Testis (tissue), 3 donors: Measurements from ENCODE around the gene MYO7A. TPM values are rescaled to one million over a fixed set of nuclear protein-coding genes. Genes with fewer than 3 reads are reported as not detected.

Experiments
- DNase-seq: peaks from one replicate; pipeline ENCODE4 v3.0.0-alpha.2; 2019
- H3K27ac ChIP-seq, 2 donors: fragments of 200-600 bp; sonication (generic); one replicate each; pipeline ENCODE4 v1.5.1; 2019
- H3K27me3 ChIP-seq: fragments of 200-600 bp; sonication (generic); one replicate; pipeline ENCODE4 v1.5.1; 2019
- H3K36me3 ChIP-seq: fragments of 200-600 bp; sonication (generic); one replicate; pipeline ENCODE4 v1.5.1; 2017; ENCODE audit warnings: low read depth; ENCODE audit errors: missing control alignments
- H3K4me1 ChIP-seq: fragments of 200-600 bp; sonication (generic); one replicate; pipeline ENCODE4 v1.5.1; 2019
- H3K4me3 ChIP-seq, 2 donors: fragments of 200-600 bp; sonication (generic); one replicate each; pipeline ENCODE4 v1.5.1; 2017 to 2019
- H3K9me3 ChIP-seq: fragments of 200-600 bp; sonication (generic); one replicate; pipeline ENCODE4 v1.5.1; 2017
- CTCF ChIP-seq, 3 experiments: fragments of 450-650 bp in 2 of 3; fragments of 200-600 bp in 1 of 3; sonication (generic) in 1 of 3; IDR thresholded peaks; one replicate each; pipeline ENCODE4 v1.5.1; 2016 to 2019; ENCODE audit warnings: antibody characterized with exemption in 3 of 3, mild to moderate bottlenecking in 2 of 3, moderate library complexity in 1 of 3
- POLR2A ChIP-seq: fragments of 450-650 bp; IDR thresholded peaks from one replicate; pipeline ENCODE4 v1.6.1; 2017; ENCODE audit warnings: antibody characterized with exemption, mild to moderate bottlenecking, moderate library complexity
- WGBS, 2 donors: methylation state at CpG; one replicate each; pipeline ENCODE4 v1.1.5; 2018; 5-methylcytosine and 5-hydroxymethylcytosine counted together
- intact Hi-C: fragments of 100-400 bp; cut with DNase I; formaldehyde crosslinking; loops from one replicate; pipeline ENCODE4 v1.15.1; 2023; ENCODE audit warnings: low total_unique reads
- polyA plus RNA-seq: library from polyadenylated mRNA; stranded (reverse); fragments of 350-450 nt; fragmentation: Illumina TruSeq; extraction: RNeasy Lipid Tissue Mini Kit (QIAGEN cat#74804); gene quantifications from one replicate; pipeline ENCODE4 v1.2.3, GENCODE V29; 2014; ENCODE audit warnings: low read depth, low replicate concordance; ENCODE audit not compliant: insufficient read depth
- total RNA-seq, 2 donors: library from RNA; depleted of rRNA; stranded (reverse); fragments of >200 nt; gene quantifications; one replicate each; pipeline ENCODE4 v1.2.3, GENCODE V29; 2016

Gene MYO7A
- total and polyA plus RNA-seq, 3 donors from 2014 or later = 40.1 to 239 (median 161) TPM

GRCh38 chr11:77092382-77092781 is 35.7 kb upstream of the MYO7A start:
- WGBS, 2 donors = 49 to 72% methylated on average over 7 of the region's 7 CpGs
- no peaks in the 10 kb centered on the region for H3K27me3 ChIP-seq
- DNase-seq = no peak
- H3K9me3 ChIP-seq = no peaks in the 10 kb centered on the region
- intact Hi-C loops = no loop called here
- TF ChIP-seq CTCF (IDR thresholded peaks at IDR 0.05) (no peak), POLR2A (no peak)
- H3K4me3 ChIP-seq = no peak overlapping the region
- no peaks in the 10 kb centered on the region for H3K36me3 ChIP-seq
- peaks cover 29% of the 10 kb centered on the region for H3K4me1 ChIP-seq
- no peak overlapping the region for H3K27ac ChIP-seq

- no peak overlapping the region for H3K4me3 ChIP-seq
- no peaks in the 10 kb centered on the region for H3K27me3 ChIP-seq
- DNase-seq = no peak
- H3K9me3 ChIP-seq = no peaks in the 10 kb centered on the region
- 92 to 93% methylated on average over 29 to 33 of the region's 33 CpGs for WGBS, 2 donors
- no peaks in the 10 kb centered on the region for H3K36me3 ChIP-seq
- no peak overlapping the region for H3K27ac ChIP-seq
- H3K4me1 ChIP-seq = peaks cover 21% of the 10 kb centered on the region
- intact Hi-C loops = no loop called here
- TF ChIP-seq CTCF (IDR thresholded peaks at IDR 0.05) (no peak), POLR2A (no peak)
Measured at GRCh38 chr11:77093056-77093891, 34.8 kb upstream of the MYO7A start.

- Histone ChIP-seq H3K36me3 (no peaks in the 10 kb centered on the region), H3K27me3 (no peaks in the 10 kb centered on the region), H3K4me1 (peaks cover 15% of the 10 kb centered on the region), H3K9me3 (no peaks in the 10 kb centered on the region), H3K27ac (no peak overlapping the region), H3K4me3 (no peak overlapping the region)
- intact Hi-C loops = no loop called here
- TF ChIP-seq POLR2A = no peak
- no peak for TF ChIP-seq CTCF (IDR thresholded peaks at IDR 0.05)
- DNase-seq = no peak
- 80 to 84% methylated on average over 1 to 6 of the region's 6 CpGs for WGBS, 2 donors
Measured at GRCh38 chr11:77093987-77094840, 33.8 kb upstream of the MYO7A start.

GRCh38 chr11:77094841-77095365 is 33.1 kb upstream of the MYO7A start:
- H3K27me3 ChIP-seq = no peaks in the 10 kb centered on the region
- no peaks in the 10 kb centered on the region for H3K36me3 ChIP-seq
- H3K9me3 ChIP-seq = no peaks in the 10 kb centered on the region
- no peak overlapping the region for H3K4me3 ChIP-seq
- no peak for DNase-seq
- intact Hi-C loops = no loop called here
- H3K4me1 ChIP-seq = peaks cover 15% of the 10 kb centered on the region
- 94 to 98% methylated on average over 6 to 7 of the region's 7 CpGs for WGBS, 2 donors
- TF ChIP-seq CTCF (IDR thresholded peaks at IDR 0.05) = no peak
- no peak for TF ChIP-seq POLR2A
- no peak overlapping the region for H3K27ac ChIP-seq
